AG04449 (cell line): ENCODE results near the gene SPCS2.

Experiments used
- CTCF ChIA-PET: fragments of 350-600 bp; formaldehyde crosslinking; extraction: SDS; loops from one replicate; lab custom pipeline; 2021; ENCODE audit warnings: antibody characterized with exemption; lab: Yijun Ruan, JAX
- POLR2A ChIA-PET: fragments of 400-600, 350-600 bp; formaldehyde crosslinking; extraction: SDS; loops from one replicate; lab custom pipeline; 2020; ENCODE audit warnings: antibody characterized with exemption, inconsistent platforms; lab: Yijun Ruan, JAX
- DNase-seq: peaks from one replicate; pipeline ENCODE4 v3.0.0-alpha.2; 2010; ENCODE audit warnings: low read depth, low spot score
- H3K4me3 ChIP-seq: 2 replicates; pipeline ENCODE4 v1.5.1; 2011; ENCODE audit warnings: low read depth, mild to moderate bottlenecking, control low read depth, low read length
- TF ChIP-seq, protein P1 (sequence below): IDR thresholded peaks from one replicate; pipeline ENCODE4 v1.5.1; 2011; ENCODE audit warnings: mild to moderate bottlenecking, moderate library complexity, low read length, control low read depth, inconsistent platforms; ENCODE audit not compliant: insufficient read depth; ENCODE audit errors: missing control alignments

SPCS2 gene

DNA sequence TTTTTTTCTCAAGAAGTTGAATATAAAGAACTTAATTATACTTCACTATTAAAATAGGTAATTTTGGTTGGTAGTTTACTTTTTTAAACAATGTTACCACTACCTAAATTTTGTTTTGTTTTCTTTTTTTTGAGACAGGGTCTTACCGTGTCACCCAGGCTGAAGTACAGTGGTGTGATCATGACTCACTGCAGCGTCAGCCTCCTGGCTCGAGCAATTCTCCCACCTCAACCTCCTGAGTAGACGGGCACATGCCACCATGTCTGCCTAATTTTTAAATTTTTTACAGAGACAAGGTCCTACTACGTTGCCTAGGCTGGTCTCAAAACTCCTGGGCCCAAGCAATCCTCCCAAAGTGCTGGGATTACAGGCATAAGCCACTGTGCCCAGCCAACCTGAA is 17.6 kb downstream of the SPCS2 start:
- no peak for DNase-seq
- H3K4me3 ChIP-seq: no peak overlapping the region
- POLR2A ChIA-PET: no interaction called here
- CTCF ChIA-PET: interaction anchor here (1.8 kb wide), 1 partner anchor 275 kb away, joined by 4 read pairs; no protein-coding TSS in a partner anchor
- TF ChIP-seq, protein P1, sequence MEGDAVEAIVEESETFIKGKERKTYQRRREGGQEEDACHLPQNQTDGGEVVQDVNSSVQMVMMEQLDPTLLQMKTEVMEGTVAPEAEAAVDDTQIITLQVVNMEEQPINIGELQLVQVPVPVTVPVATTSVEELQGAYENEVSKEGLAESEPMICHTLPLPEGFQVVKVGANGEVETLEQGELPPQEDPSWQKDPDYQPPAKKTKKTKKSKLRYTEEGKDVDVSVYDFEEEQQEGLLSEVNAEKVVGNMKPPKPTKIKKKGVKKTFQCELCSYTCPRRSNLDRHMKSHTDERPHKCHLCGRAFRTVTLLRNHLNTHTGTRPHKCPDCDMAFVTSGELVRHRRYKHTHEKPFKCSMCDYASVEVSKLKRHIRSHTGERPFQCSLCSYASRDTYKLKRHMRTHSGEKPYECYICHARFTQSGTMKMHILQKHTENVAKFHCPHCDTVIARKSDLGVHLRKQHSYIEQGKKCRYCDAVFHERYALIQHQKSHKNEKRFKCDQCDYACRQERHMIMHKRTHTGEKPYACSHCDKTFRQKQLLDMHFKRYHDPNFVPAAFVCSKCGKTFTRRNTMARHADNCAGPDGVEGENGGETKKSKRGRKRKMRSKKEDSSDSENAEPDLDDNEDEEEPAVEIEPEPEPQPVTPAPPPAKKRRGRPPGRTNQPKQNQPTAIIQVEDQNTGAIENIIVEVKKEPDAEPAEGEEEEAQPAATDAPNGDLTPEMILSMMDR: no peak

DNA sequence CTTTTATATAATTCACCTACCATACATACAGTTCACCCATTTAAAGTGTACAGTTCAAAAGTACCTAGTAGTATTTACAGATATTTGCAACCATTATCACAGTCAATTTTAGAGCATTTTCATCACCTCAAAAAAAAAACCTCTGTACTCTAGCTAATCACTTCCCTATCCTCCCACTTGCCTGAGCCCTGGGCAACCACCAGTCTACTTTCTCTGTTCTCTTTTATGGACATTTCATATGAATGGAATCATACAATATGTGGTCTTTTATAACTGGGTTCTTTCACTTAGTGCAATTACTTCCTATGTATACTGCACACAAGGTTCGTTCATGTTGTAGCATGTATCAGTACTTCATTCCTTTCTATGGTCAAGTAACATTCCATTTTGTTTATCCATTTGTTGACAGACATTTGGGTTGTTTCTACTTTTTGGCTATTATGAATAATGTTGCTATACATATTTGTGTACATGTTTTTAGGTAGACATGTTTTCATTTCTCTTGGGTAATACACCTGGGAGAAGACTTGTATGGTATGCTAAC is 21.9 kb downstream of the SPCS2 start:
- no peak for DNase-seq
- no peak overlapping the region for H3K4me3 ChIP-seq
- POLR2A ChIA-PET: no interaction called here
- CTCF ChIA-PET: interaction anchor here (1.3 to 1.8 kb wide), 2 partner anchors 40 to 52 kb away, joined by 3 to 4 read pairs; no protein-coding TSS in a partner anchor
- TF ChIP-seq, protein P1: no peak

DNA sequence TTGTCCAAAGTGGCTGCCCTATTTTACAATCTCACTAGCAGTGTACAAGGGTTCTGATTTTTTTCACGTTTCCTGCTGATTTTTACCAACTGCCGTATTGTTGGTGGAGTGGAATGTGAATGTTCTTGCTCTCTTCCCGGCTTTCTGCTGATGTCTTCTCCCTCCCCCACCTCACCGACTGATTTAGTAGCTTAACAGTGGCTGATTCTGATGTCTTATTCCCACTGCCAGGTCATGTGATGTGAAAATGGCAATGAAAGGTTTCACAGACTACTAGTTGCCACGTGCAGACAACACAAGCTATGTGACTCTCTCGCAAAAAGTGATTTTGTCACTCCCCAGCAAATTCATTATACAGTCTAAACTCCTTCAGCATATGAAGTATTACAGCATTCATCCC is 22.4 kb downstream of the SPCS2 start:
- no peak overlapping the region for H3K4me3 ChIP-seq
- POLR2A ChIA-PET: interaction anchor here (0.7 kb wide), 1 partner anchor 225 kb away, joined by 4 read pairs; no protein-coding TSS in a partner anchor
- CTCF ChIA-PET: no interaction called here
- TF ChIP-seq, protein P1: no peak
- DNase-seq: no peak

DNA sequence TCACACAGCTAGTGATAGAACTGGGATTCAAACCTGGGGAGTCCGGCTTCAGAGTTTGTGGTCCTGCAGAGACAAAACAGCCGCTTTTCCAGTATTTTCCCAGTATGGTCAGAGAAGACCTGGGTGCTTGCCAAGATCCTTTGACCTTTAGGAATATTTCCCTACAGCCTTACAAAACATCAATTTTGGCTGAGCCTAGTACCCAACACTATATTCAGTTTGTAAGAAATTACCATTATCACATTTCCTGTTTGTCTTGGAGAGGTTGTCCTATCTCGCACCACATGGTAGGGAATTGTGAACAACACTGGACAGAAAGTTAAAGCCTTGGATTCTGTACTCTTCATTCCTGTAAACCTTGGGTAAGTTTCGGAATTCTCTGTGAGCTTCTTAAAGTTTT is 29.0 kb downstream of the SPCS2 start:
- DNase-seq: no peak
- TF ChIP-seq, protein P1: no peak
- ChIA-PET POLR2A (interaction anchor here (0.6 kb wide), 1 partner anchor 10 kb away, joined by 3 read pairs; the partner anchor contains the start of gene NEU3), CTCF (interaction anchor here (0.8 to 1.2 kb wide), 4 partner anchors 44 to 271 kb away, joined by 3 to 4 read pairs (median 3); no protein-coding TSS in a partner anchor)
- H3K4me3 ChIP-seq: no peak overlapping the region

DNA sequence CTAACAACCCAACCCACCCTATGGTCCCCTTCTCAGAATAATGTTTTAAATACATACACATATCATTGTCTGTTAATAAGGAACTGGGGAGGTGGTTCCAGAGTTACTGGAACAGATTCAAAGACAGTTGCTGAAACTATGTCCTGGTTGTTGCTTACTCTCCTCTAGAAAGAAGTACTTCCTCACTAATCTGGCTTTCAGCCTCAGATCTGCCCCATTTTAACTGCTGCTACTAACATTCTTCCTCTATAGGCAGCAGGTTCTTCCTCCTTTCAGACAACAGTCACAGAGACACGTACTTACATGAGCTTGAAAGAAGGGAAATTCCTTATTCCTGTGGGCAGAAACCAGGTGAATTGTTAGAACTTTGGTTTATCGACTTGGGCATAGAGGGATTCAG is 31.6 kb downstream of the SPCS2 start:
- CTCF ChIA-PET: interaction anchor here (1.4 kb wide), 1 partner anchor 51 kb away, joined by 4 read pairs; no protein-coding TSS in a partner anchor
- TF ChIP-seq, protein P1: no peak
- no peak overlapping the region for H3K4me3 ChIP-seq
- POLR2A ChIA-PET: no interaction called here
- DNase-seq: no peak

DNA sequence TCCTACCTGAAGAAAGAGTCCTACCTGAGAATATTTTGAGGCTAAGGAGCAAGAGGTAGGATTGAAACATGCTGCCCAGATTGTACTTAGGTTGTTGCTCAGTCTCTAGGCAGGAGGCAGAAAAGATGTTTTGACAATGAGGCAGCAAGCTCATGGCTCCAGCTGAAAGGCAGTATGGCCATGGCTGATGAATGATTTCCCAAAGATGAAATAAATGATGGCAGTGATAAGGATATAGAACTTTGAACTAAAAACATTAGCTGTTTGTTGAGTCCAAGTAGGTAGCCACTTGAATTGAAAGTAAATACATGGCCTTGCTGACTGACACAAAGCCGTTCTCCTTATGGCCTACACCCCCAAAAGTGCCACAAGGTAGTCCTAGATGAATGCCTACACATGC is 32.8 kb downstream of the SPCS2 start:
- TF ChIP-seq, protein P1: no peak
- CTCF ChIA-PET: interaction anchor here (1.4 kb wide), 1 partner anchor 50 kb away, joined by 4 read pairs; no protein-coding TSS in a partner anchor
- DNase-seq: no peak
- no peak overlapping the region for H3K4me3 ChIP-seq
- POLR2A ChIA-PET: no interaction called here
